GM13976 (cell line): Measurements from ENCODE around the gene HPCA.

ENCODE experiments used
- DNase-seq: peaks from one replicate; pipeline ENCODE4 v3.0.0; 2012; ENCODE audit warnings: low spot score
- CTCF ChIP-seq: IDR thresholded peaks from 2 replicates; pipeline ENCODE4 v1.5.1; 2012; ENCODE audit warnings: borderline replicate concordance, mild to moderate bottlenecking; ENCODE audit not compliant: insufficient read depth; ENCODE audit errors: extremely low read depth, missing control alignments, control extremely low read depth
- in situ Hi-C: fragments of 300-500 bp; cut with MboI; formaldehyde crosslinking; loops from one replicate; pipeline ENCODE4 v1.12.0; 2022; ENCODE audit warnings: low sequenced_read_pairs, mixed read lengths, inconsistent platforms; ENCODE audit not compliant: unreplicated experiment

Gene HPCA

GRCh38 chr1:32897082-32898049, 11.1 kb downstream of the HPCA start:
- DNase-seq: no peak
- in situ Hi-C loops: no loop called here
- TF ChIP-seq CTCF: no peak

GRCh38 chr1:32898056-32898455, 11.8 kb downstream of the HPCA start:
- TF ChIP-seq CTCF: no peak
- in situ Hi-C loops: no loop called here
- no peak for DNase-seq

- no peak for DNase-seq
- no peak for TF ChIP-seq CTCF
- in situ Hi-C loops: no loop called here
These were observed 12.7 kb downstream of the HPCA start for GRCh38 chr1:32898958-32899357.

- DNase-seq: no peak
- no peak for TF ChIP-seq CTCF
- in situ Hi-C loops: no loop called here
These were observed 13.4 kb downstream of the HPCA start for GRCh38 chr1:32899586-32900296.

GRCh38 chr1:32900371-32900955, 14.2 kb downstream of the HPCA start:
- DNase-seq: no peak
- in situ Hi-C loops: no loop called here
- no peak for TF ChIP-seq CTCF
